Panc1 (cell line): ENCODE measurements around the gene SEMA4D. TPM values are rescaled to one million over a fixed set of nuclear protein-coding genes. Genes with fewer than 3 reads are reported as not detected.

Experiments
- ATAC-seq: fragments of 200-7000 bp; cut with Tn5 transposase; 2 replicates; pipeline ENCODE4 v1.9.1; 2020; ENCODE audit warnings: mild to moderate bottlenecking, moderate library complexity
- BruUV-seq: library from RNA; stranded (reverse); fragments of 400-500 nt; replicated peaks from 2 replicates; lab custom pipeline; 2021; lab: Mats Ljungman, UMichigan
- CTCF ChIA-PET: fragments of 300-600 bp; sonication (Branson Sonifier 250); formaldehyde crosslinking; loops from one replicate; lab custom pipeline; 2022; ENCODE audit warnings: antibody characterized with exemption; lab: Charles Lee
- POLR2A ChIA-PET: fragments of 300-600 bp; sonication (Branson Sonifier 250); formaldehyde crosslinking; loops from one replicate; lab custom pipeline; 2022; ENCODE audit warnings: antibody characterized with exemption; lab: Charles Lee
- DNase-seq: peaks from one replicate; pipeline ENCODE4 v3.0.0-alpha.2; 2010; ENCODE audit warnings: low read depth, low spot score
- H3K27ac ChIP-seq: 2 replicates; pipeline ENCODE4 v1.5.1; 2011; ENCODE audit warnings: mild to moderate bottlenecking, low read length, inconsistent platforms
- H3K27me3 ChIP-seq: fragments of 200-500 bp; sonication (Bioruptor generic); 2 replicates; pipeline ENCODE4 v1.6.0; 2014; ENCODE audit warnings: low read length, inconsistent platforms; ENCODE audit not compliant: control insufficient read depth, insufficient read depth
- H3K36me3 ChIP-seq: fragments of 200-500 bp; sonication (Bioruptor generic); 2 replicates; pipeline ENCODE4 v1.5.1; 2014; ENCODE audit warnings: inconsistent platforms, mild to moderate bottlenecking, low read length, moderate library complexity; ENCODE audit not compliant: control insufficient read depth, insufficient read depth
- H3K4me1 ChIP-seq: 2 replicates; pipeline ENCODE4 v1.5.1; 2011; ENCODE audit warnings: inconsistent platforms, mild to moderate bottlenecking, low read length, moderate library complexity; ENCODE audit not compliant: control insufficient read depth, insufficient read depth
- H3K4me3 ChIP-seq, 2 experiments: 2 replicates each; pipeline ENCODE4 v1.5.1; 2011 to 2012; ENCODE audit warnings: low read depth in 2 of 2, low read length in 2 of 2, mild to moderate bottlenecking in 2 of 2, inconsistent platforms in 1 of 2, moderate library complexity in 1 of 2
- H3K9me3 ChIP-seq: fragments of 200-500 bp; sonication (Bioruptor generic); 2 replicates; pipeline ENCODE4 v1.5.1; 2014; ENCODE audit warnings: low read depth, mild to moderate bottlenecking, inconsistent platforms, low read length, moderate library complexity; ENCODE audit not compliant: control insufficient read depth, insufficient read depth
- POLR2AphosphoS5 ChIP-seq: IDR thresholded peaks from 2 replicates; pipeline ENCODE4 v1.6.1; 2012; ENCODE audit warnings: mild to moderate bottlenecking, low read depth, low read length, moderate library complexity
- REST ChIP-seq, 2 experiments: IDR thresholded peaks; 2 replicates each; pipeline ENCODE4 v1.6.1; 2011 to 2012; ENCODE audit warnings: low read depth in 2 of 2, control low read depth in 1 of 2, low read length in 1 of 2, mild to moderate bottlenecking in 1 of 2, moderate library complexity in 1 of 2; ENCODE audit not compliant: insufficient read depth in 1 of 2
- SIN3A ChIP-seq: IDR thresholded peaks from 2 replicates; pipeline ENCODE4 v1.6.1; 2012; ENCODE audit warnings: low read depth, mild to moderate bottlenecking, low read length, moderate library complexity, borderline replicate concordance; ENCODE audit not compliant: insufficient read depth
- TCF7L2 ChIP-seq: IDR thresholded peaks from 2 replicates; pipeline ENCODE4 v1.6.1; 2011; ENCODE audit warnings: mild to moderate bottlenecking, low read depth, low read length, inconsistent platforms
- in situ Hi-C: cut with HindIII; loops from 2 replicates; pipeline ENCODE4 v1.10.0; 2016; ENCODE audit warnings: low sequenced_read_pairs, low pct_unique_long_range_greater_than_20kb
- intact Hi-C: fragments of 100-400 bp; cut with micrococcal nuclease; formaldehyde crosslinking; loops from one replicate; pipeline ENCODE4 v1.10.0; 2022; ENCODE audit not compliant: unreplicated experiment
- total RNA-seq: library from RNA; stranded (reverse); gene quantifications from one replicate; pipeline ENCODE4 v1.2.1, GENCODE V29; 2021; ENCODE audit not compliant: unreplicated experiment
- TF ChIP-seq, protein P1 (sequence below): fragments of 450-650 bp; IDR thresholded peaks from 2 replicates; pipeline ENCODE4 v1.5.1; 2017; ENCODE audit warnings: mild to moderate bottlenecking

The SEMA4D gene
- total RNA-seq, 1 experiment from 2014 or later: 6.5 TPM

DNA sequence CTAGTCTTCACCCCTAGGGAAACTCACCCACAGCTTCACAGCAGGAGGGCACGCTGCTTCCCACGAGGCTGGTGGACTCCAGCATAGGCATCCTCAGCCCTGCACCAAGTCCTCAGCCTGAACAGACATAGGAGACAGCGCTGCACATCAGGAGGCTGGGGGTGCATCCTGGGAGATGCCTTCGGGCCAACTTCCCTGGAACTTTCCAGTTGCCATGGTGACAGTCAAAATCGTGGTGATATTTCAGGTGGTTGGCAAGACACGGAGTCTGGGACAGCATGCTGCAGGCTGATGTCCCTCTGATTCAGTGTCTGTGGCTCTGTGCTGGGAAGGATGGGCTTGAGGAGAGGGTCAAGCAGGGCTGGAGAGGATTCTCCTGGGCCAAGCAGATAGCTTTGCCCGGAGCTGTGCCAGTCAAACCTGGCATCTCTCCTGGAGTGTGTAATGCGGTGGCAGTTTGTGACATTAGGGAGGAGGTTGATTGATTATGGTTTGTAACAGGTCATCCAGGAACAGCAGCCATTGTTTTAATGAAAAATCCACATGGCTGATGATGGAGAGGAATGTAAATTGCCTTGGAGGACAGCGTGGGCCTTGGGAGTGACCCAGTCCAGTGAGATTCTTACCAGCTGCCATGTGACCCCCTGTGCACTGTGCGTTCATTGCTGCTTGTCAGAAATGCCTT is 35.6 kb upstream of the SEMA4D start:
- H3K36me3 ChIP-seq: no peaks in the 10 kb centered on the region
- H3K4me1 ChIP-seq: no peaks in the 10 kb centered on the region
- H3K27ac ChIP-seq: no peak overlapping the region
- DNase-seq (no peak), ATAC-seq (no peak)
- H3K4me3 ChIP-seq: no peak overlapping the region
- POLR2A ChIA-PET: no interaction called here
- intact Hi-C loops (no loop called here), in situ Hi-C loops (no loop called here)
- CTCF ChIA-PET: no interaction called here
- no peaks in the 10 kb centered on the region for H3K9me3 ChIP-seq
- H3K27me3 ChIP-seq: no peaks in the 10 kb centered on the region
- no TSS peak for BruUV-seq
- TF ChIP-seq REST (IDR thresholded peaks at IDR 0.05; ENCODE audit: insufficient read depth in 1 of 2, low read depth in 2 of 2, low read length in 1 of 2) (no peak), POLR2AphosphoS5 (no peak), SIN3A (no peak), TCF7L2 (no peak)
- TF ChIP-seq, protein P1, sequence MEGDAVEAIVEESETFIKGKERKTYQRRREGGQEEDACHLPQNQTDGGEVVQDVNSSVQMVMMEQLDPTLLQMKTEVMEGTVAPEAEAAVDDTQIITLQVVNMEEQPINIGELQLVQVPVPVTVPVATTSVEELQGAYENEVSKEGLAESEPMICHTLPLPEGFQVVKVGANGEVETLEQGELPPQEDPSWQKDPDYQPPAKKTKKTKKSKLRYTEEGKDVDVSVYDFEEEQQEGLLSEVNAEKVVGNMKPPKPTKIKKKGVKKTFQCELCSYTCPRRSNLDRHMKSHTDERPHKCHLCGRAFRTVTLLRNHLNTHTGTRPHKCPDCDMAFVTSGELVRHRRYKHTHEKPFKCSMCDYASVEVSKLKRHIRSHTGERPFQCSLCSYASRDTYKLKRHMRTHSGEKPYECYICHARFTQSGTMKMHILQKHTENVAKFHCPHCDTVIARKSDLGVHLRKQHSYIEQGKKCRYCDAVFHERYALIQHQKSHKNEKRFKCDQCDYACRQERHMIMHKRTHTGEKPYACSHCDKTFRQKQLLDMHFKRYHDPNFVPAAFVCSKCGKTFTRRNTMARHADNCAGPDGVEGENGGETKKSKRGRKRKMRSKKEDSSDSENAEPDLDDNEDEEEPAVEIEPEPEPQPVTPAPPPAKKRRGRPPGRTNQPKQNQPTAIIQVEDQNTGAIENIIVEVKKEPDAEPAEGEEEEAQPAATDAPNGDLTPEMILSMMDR: no peak

DNA sequence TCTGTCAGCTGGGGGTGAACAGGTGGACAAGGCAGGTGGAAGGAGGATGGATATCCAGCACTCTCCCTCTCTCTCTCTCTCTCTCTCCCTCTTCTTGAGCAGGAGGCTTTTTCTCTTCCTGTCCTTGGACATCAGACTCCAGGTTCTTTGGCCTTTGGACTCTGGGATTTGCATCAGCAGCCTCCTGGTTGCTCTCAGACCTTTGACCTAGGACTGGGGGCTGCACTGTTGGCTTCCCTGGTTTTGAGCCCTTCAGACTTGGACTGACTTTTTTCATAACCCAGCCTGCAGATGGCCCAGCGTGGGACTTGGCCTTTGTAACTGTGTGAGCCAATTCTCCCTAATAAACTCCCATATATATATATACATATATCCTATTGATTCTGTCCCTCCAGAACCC is 35.0 kb upstream of the SEMA4D start:
- Histone ChIP-seq H3K4me1 (no peaks in the 10 kb centered on the region), H3K27me3 (no peaks in the 10 kb centered on the region), H3K9me3 (no peaks in the 10 kb centered on the region), H3K36me3 (no peaks in the 10 kb centered on the region), H3K27ac (no peak overlapping the region), H3K4me3 (no peak overlapping the region)
- intact Hi-C loops (no loop called here), in situ Hi-C loops (no loop called here)
- ATAC-seq: no peak
- BruUV-seq: no TSS peak
- DNase-seq: no peak
- no peak for TF ChIP-seq SIN3A
- no peak for TF ChIP-seq TCF7L2
- TF ChIP-seq, protein P1: no peak
- TF ChIP-seq POLR2AphosphoS5: no peak
- TF ChIP-seq REST (IDR thresholded peaks at IDR 0.05; ENCODE audit: insufficient read depth in 1 of 2, low read depth in 2 of 2, low read length in 1 of 2): no peak
- CTCF ChIA-PET: no interaction called here
- POLR2A ChIA-PET: no interaction called here
